Putamen (tissue), 1 donor: ENCODE measurements around the gene GRK1.
A peak's percentile ranks its signal among the peaks of the same experiment; 100 is the strongest.

Experiments used
- DNase-seq: peaks from one replicate; pipeline ENCODE4 v3.0.0-alpha.2; 2016; ENCODE audit warnings: low spot score

GRK1 gene

GRCh38 chr13:113758651-113759524 lies 91.9 kb downstream of the GRK1 start, which contains the start of gene TMEM255B:
Gene TMEM255B, plus strand, starts transcription at chr13:113759226. Its CDS starts 44 bp downstream, at chr13:113759270.
- DNase-seq: peak; percentile 56

- DNase-seq: no peak
Measured at GRCh38 chr13:113759525-113760137, 92.6 kb downstream of the GRK1 start.

GRCh38 chr13:113761136-113761535 lies 94.1 kb downstream of the GRK1 start:
- no peak for DNase-seq

GRCh38 chr13:113762075-113762474 lies 95.1 kb downstream of the GRK1 start:
- DNase-seq: no peak

GRCh38 chr13:113762538-113762937 lies 95.5 kb downstream of the GRK1 start:
- no peak for DNase-seq

- DNase-seq: no peak
Measured at GRCh38 chr13:113763254-113763653, 96.2 kb downstream of the GRK1 start.

- no peak for DNase-seq
Measured at GRCh38 chr13:113763961-113764792, 97.2 kb downstream of the GRK1 start.

- no peak for DNase-seq
Measured at GRCh38 chr13:113764793-113765563, 98.0 kb downstream of the GRK1 start.

GRCh38 chr13:113765564-113765910 lies 98.5 kb downstream of the GRK1 start:
- no peak for DNase-seq

GRCh38 chr13:113766035-113766800 lies 99.2 kb downstream of the GRK1 start:
- no peak for DNase-seq

GRCh38 chr13:113767366-113767765 lies 100.3 kb downstream of the GRK1 start:
- no peak for DNase-seq

- DNase-seq: no peak
Measured at GRCh38 chr13:113768018-113768905, 101.2 kb downstream of the GRK1 start.

GRCh38 chr13:113769106-113769505 lies 102.1 kb downstream of the GRK1 start:
- no peak for DNase-seq

- no peak for DNase-seq
Measured at GRCh38 chr13:113769881-113770280, 102.9 kb downstream of the GRK1 start.

- no peak for DNase-seq
Measured at GRCh38 chr13:113770441-113770840, 103.4 kb downstream of the GRK1 start.

GRCh38 chr13:113770937-113771336 lies 103.9 kb downstream of the GRK1 start:
- no peak for DNase-seq

- DNase-seq: no peak
Measured at GRCh38 chr13:113771709-113772331, 104.8 kb downstream of the GRK1 start.

- no peak for DNase-seq
Measured at GRCh38 chr13:113774177-113775107, 107.4 kb downstream of the GRK1 start.
